CD1c-positive myeloid dendritic cell (primary cell): ENCODE data around the gene PNPLA8.

Source experiments
- DNase-seq: peaks from one replicate; pipeline ENCODE4 v3.0.0-alpha.2; 2016; ENCODE audit errors: extremely low spot score

PNPLA8 gene

GRCh38 chr7:108442039-108442568, 83.8 kb downstream of the PNPLA8 start:
- DNase-seq, result no peak

GRCh38 chr7:108441392-108441955, 84.5 kb downstream of the PNPLA8 start:
- DNase-seq, result no peak

GRCh38 chr7:108440613-108441012, 85.3 kb downstream of the PNPLA8 start:
- DNase-seq, result no peak

GRCh38 chr7:108436906-108437305, 89.0 kb downstream of the PNPLA8 start:
- no peak for DNase-seq

- no peak for DNase-seq
Measured at GRCh38 chr7:108434010-108434409, 91.9 kb downstream of the PNPLA8 start.

GRCh38 chr7:108431099-108431498, 94.8 kb downstream of the PNPLA8 start:
- DNase-seq, result no peak

GRCh38 chr7:108430664-108431063, 95.3 kb downstream of the PNPLA8 start:
- no peak for DNase-seq

GRCh38 chr7:108427766-108428165, 98.2 kb downstream of the PNPLA8 start:
- DNase-seq, result no peak

GRCh38 chr7:108425714-108426275, 100.1 kb downstream of the PNPLA8 start:
- DNase-seq, result no peak

- no peak for DNase-seq
Measured at GRCh38 chr7:108424013-108424412, 101.9 kb downstream of the PNPLA8 start.

- no peak for DNase-seq
Measured at GRCh38 chr7:108423089-108423989, 102.6 kb downstream of the PNPLA8 start.

GRCh38 chr7:108421720-108422331, 104.1 kb downstream of the PNPLA8 start:
- no peak for DNase-seq
